ENCODE results near the gene LYL1.

- TF ChIP-seq CTCF (conservative IDR thresholded peaks at IDR 0.05) (no peak), ZFX (IDR thresholded peaks at IDR 0.05) (no peak)
These were observed 30.3 kb downstream of the LYL1 start for GRCh38 chr19:13072188-13072908.

Data from C4-2B (cell line).